T47D (cell line): ENCODE data around the gene FLYWCH2.

Source experiments
- DNase-seq, 2 experiments: peaks; one replicate each; pipeline versions ENCODE4 v3.0.0 to v3.0.0-alpha.2; 2011 to 2012; ENCODE audit warnings: low read depth in 1 of 2, low spot score in 1 of 2
- JUND ChIP-seq: IDR thresholded peaks from 2 replicates; pipeline ENCODE4 v1.6.1; 2012; ENCODE audit warnings: low read depth
- in situ Hi-C: cut with HindIII; loops from 2 replicates; pipeline ENCODE4 v1.10.0; 2016; ENCODE audit warnings: low sequenced_read_pairs, low pct_unique_long_range_greater_than_20kb

The FLYWCH2 gene

GRCh38 chr16:2857451-2858244, 25.4 kb upstream of the FLYWCH2 start, which contains the start of gene PRSS22:
PRSS22 (minus strand) TSS chr16:2858170; CDS start chr16:2858104, 66 bp downstream.
- TF ChIP-seq JUND = no peak
- in situ Hi-C loops = no loop called here
- peak; percentile 69 to 90 for DNase-seq

GRCh38 chr16:2858245-2859025, 24.6 kb upstream of the FLYWCH2 start:
- in situ Hi-C loops = no loop called here
- no peak for TF ChIP-seq JUND
- peak; percentile 72 to 91 for DNase-seq

- in situ Hi-C loops = no loop called here
- no peak for TF ChIP-seq JUND
- no peak for DNase-seq
Measured at GRCh38 chr16:2859686-2860265, 23.2 kb upstream of the FLYWCH2 start.

GRCh38 chr16:2860826-2861567, 22.0 kb upstream of the FLYWCH2 start:
- no peak for TF ChIP-seq JUND
- in situ Hi-C loops = no loop called here
- peak in 1 of 2 experiments; percentile 84 for DNase-seq

GRCh38 chr16:2865651-2866050, 17.4 kb upstream of the FLYWCH2 start:
- TF ChIP-seq JUND = no peak
- in situ Hi-C loops = no loop called here
- DNase-seq = no peak

GRCh38 chr16:2866431-2866830, 16.6 kb upstream of the FLYWCH2 start:
- no peak for TF ChIP-seq JUND
- no peak for DNase-seq
- in situ Hi-C loops = no loop called here

- in situ Hi-C loops = no loop called here
- no peak for DNase-seq
- no peak for TF ChIP-seq JUND
Measured at GRCh38 chr16:2867661-2867986, 15.4 kb upstream of the FLYWCH2 start.

- DNase-seq = peak; percentile 89 to 94
- in situ Hi-C loops = no loop called here
- no peak for TF ChIP-seq JUND
Measured at GRCh38 chr16:2867987-2868789, 14.8 kb upstream of the FLYWCH2 start.

- no peak for DNase-seq
- in situ Hi-C loops = no loop called here
- no peak for TF ChIP-seq JUND
Measured at GRCh38 chr16:2871926-2872325, 11.1 kb upstream of the FLYWCH2 start.

- DNase-seq = no peak
- TF ChIP-seq JUND = no peak
- in situ Hi-C loops = no loop called here
Measured at GRCh38 chr16:2874032-2874911, 8.7 kb upstream of the FLYWCH2 start.

- in situ Hi-C loops = no loop called here
- TF ChIP-seq JUND = no peak
- DNase-seq = peak in 1 of 2 experiments; percentile 87
Measured at GRCh38 chr16:2874912-2875362, 8.1 kb upstream of the FLYWCH2 start.
